Hematopoietic multipotent progenitor cell treated with erythropoietin and hydrocortisone succinate and interleukin-3 and kit ligand, for 15 days (in vitro differentiated cells): ENCODE results near the gene TMPRSS12.
"Not testable (repeated sequence)": the region's sequence is repeated elsewhere in the genome, so short reads cannot be mapped to it uniquely, and the experiment has no call there.

Experiments
- DNase-seq: peaks from one replicate; pipeline ENCODE4 v3.0.0-alpha.2; 2015; ENCODE audit warnings: low spot score

TMPRSS12 gene

GRCh38 chr12:50926932-50927331, 84.2 kb downstream of the TMPRSS12 start:
- DNase-seq: peak; percentile 31

- no peak for DNase-seq
Measured at GRCh38 chr12:50927356-50927755, 84.6 kb downstream of the TMPRSS12 start.

GRCh38 chr12:50927766-50928224, 85.1 kb downstream of the TMPRSS12 start:
- no peak for DNase-seq

- DNase-seq: no peak
Measured at GRCh38 chr12:50928392-50928791, 85.7 kb downstream of the TMPRSS12 start.

- DNase-seq: no peak
Measured at GRCh38 chr12:50929831-50930230, 87.1 kb downstream of the TMPRSS12 start.

- DNase-seq: not testable (repeated sequence)
Measured at GRCh38 chr12:50930477-50930876, 87.8 kb downstream of the TMPRSS12 start.

- no peak for DNase-seq
Measured at GRCh38 chr12:50932787-50933280, 90.1 kb downstream of the TMPRSS12 start.

GRCh38 chr12:50933459-50934124, 90.9 kb downstream of the TMPRSS12 start:
- DNase-seq: no peak

GRCh38 chr12:50934371-50934851, 91.7 kb downstream of the TMPRSS12 start:
- DNase-seq: no peak

- DNase-seq: no peak
Measured at GRCh38 chr12:50934981-50935807, 92.5 kb downstream of the TMPRSS12 start.

- DNase-seq: no peak
Measured at GRCh38 chr12:50936821-50937530, 94.2 kb downstream of the TMPRSS12 start.
